H9 (cell line): ENCODE results near the gene KLRC3. TPM values are rescaled to one million over a fixed set of nuclear protein-coding genes. Genes with fewer than 3 reads are reported as not detected.

Experiments
- DNase-seq: peaks from one replicate; pipeline ENCODE4 v3.0.0-alpha.2; 2017
- H2AFZ ChIP-seq: one replicate; pipeline ENCODE4 v1.6.1; 2013; ENCODE audit warnings: mild to moderate bottlenecking, low read length, control low read depth, moderate library complexity
- H2AK5ac ChIP-seq: 2 replicates; pipeline ENCODE4 v1.6.1; 2013; ENCODE audit warnings: low read length, control low read depth, mixed read lengths; ENCODE audit not compliant: insufficient read length
- H2BK120ac ChIP-seq: one replicate; pipeline ENCODE4 v1.6.1; 2013; ENCODE audit warnings: low read depth, mild to moderate bottlenecking, low read length, control low read depth, inconsistent platforms; ENCODE audit not compliant: poor library complexity, severe bottlenecking
- H2BK12ac ChIP-seq: 2 replicates; pipeline ENCODE4 v1.6.1; 2013; ENCODE audit warnings: low read length, control low read depth, mixed read lengths, low read depth; ENCODE audit not compliant: insufficient read length
- H2BK15ac ChIP-seq: 2 replicates; pipeline ENCODE4 v1.6.1; 2013; ENCODE audit warnings: low read depth, low read length, control low read depth
- H2BK20ac ChIP-seq: one replicate; pipeline ENCODE4 v1.6.1; 2013; ENCODE audit warnings: low read depth, mild to moderate bottlenecking, low read length, control low read depth, inconsistent platforms; ENCODE audit not compliant: poor library complexity, severe bottlenecking
- H2BK5ac ChIP-seq: 2 replicates; pipeline ENCODE4 v1.6.1; 2013; ENCODE audit warnings: low read length, control low read depth, mixed read lengths; ENCODE audit not compliant: insufficient read length
- H3K14ac ChIP-seq: 2 replicates; pipeline ENCODE4 v1.6.1; 2013; ENCODE audit warnings: low read length, control low read depth; ENCODE audit not compliant: insufficient read depth
- H3K18ac ChIP-seq: 2 replicates; pipeline ENCODE4 v1.6.1; 2013; ENCODE audit warnings: low read depth, mild to moderate bottlenecking, mixed read lengths, low read length, control low read depth; ENCODE audit not compliant: insufficient read length
- H3K23ac ChIP-seq: 2 replicates; pipeline ENCODE4 v1.6.1; 2013; ENCODE audit warnings: low read length, control low read depth, mixed read lengths, low read depth; ENCODE audit not compliant: insufficient read length
- H3K23me2 ChIP-seq: 2 replicates; pipeline ENCODE4 v1.6.1; 2013; ENCODE audit warnings: low read depth, mild to moderate bottlenecking, mixed read lengths, low read length, control low read depth; ENCODE audit not compliant: insufficient read length, poor library complexity, severe bottlenecking
- H3K27ac ChIP-seq: 2 replicates; pipeline ENCODE4 v1.5.1; 2013; ENCODE audit warnings: low read length, control low read depth, mixed read lengths, low read depth; ENCODE audit not compliant: insufficient read length
- H3K27me3 ChIP-seq: 2 replicates; pipeline ENCODE4 v1.6.1; 2013; ENCODE audit warnings: low read length, control low read depth, inconsistent platforms; ENCODE audit not compliant: insufficient read depth
- H3K4ac ChIP-seq: 2 replicates; pipeline ENCODE4 v1.6.1; 2013; ENCODE audit warnings: low read depth, mild to moderate bottlenecking, control low read depth, inconsistent platforms, low read length, moderate library complexity
- H3K4me1 ChIP-seq: 2 replicates; pipeline ENCODE4 v1.6.1; 2013; ENCODE audit warnings: low read length, control low read depth, inconsistent platforms; ENCODE audit not compliant: insufficient read depth
- H3K4me2 ChIP-seq: 2 replicates; pipeline ENCODE4 v1.6.1; 2013; ENCODE audit warnings: low read length, control low read depth, mixed read lengths; ENCODE audit not compliant: insufficient read length, insufficient read depth
- H3K56ac ChIP-seq: 2 replicates; pipeline ENCODE4 v1.6.1; 2013; ENCODE audit warnings: low read depth, mild to moderate bottlenecking, mixed read lengths, low read length, control low read depth; ENCODE audit not compliant: insufficient read length
- H3K79me1 ChIP-seq: 2 replicates; pipeline ENCODE4 v1.6.1; 2013; ENCODE audit warnings: low read depth, mild to moderate bottlenecking, moderate library complexity, low read length, control low read depth, inconsistent platforms; ENCODE audit not compliant: insufficient read depth, poor library complexity, severe bottlenecking
- H3K79me2 ChIP-seq: 2 replicates; pipeline ENCODE4 v1.6.1; 2013; ENCODE audit warnings: low read length, control low read depth, inconsistent platforms; ENCODE audit not compliant: insufficient read depth
- H3K9ac ChIP-seq: 2 replicates; pipeline ENCODE4 v1.6.1; 2013; ENCODE audit warnings: low read length, control low read depth, mixed read lengths; ENCODE audit not compliant: insufficient read length; ENCODE audit errors: extremely low read depth
- H3K9me3 ChIP-seq: one replicate; pipeline ENCODE4 v1.6.1; 2013; ENCODE audit warnings: low read depth, low read length, inconsistent platforms; ENCODE audit not compliant: control insufficient read depth
- H3T11ph ChIP-seq: one replicate; pipeline ENCODE4 v1.6.1; 2013; ENCODE audit warnings: mild to moderate bottlenecking, low read length, control low read depth, inconsistent platforms
- H4K20me1 ChIP-seq: one replicate; pipeline ENCODE4 v1.6.1; 2013; ENCODE audit not compliant: control insufficient read depth, insufficient read length, insufficient read depth
- H4K5ac ChIP-seq: 2 replicates; pipeline ENCODE4 v1.6.1; 2013; ENCODE audit warnings: low read depth, mild to moderate bottlenecking, mixed read lengths, low read length, control low read depth; ENCODE audit not compliant: insufficient read length
- H4K8ac ChIP-seq: replicated peaks from 2 replicates; pipeline ENCODE4 v1.6.1; 2013; ENCODE audit warnings: low read length, control low read depth, mixed read lengths, low read depth; ENCODE audit not compliant: insufficient read length
- H4K91ac ChIP-seq: 2 replicates; pipeline ENCODE4 v1.6.1; 2013; ENCODE audit warnings: low read depth, mild to moderate bottlenecking, moderate library complexity, mixed read lengths, low read length, control low read depth; ENCODE audit not compliant: insufficient read length
- H3K27ac Mint-ChIP-seq, 3 experiments: 2 replicates in 2 of 3; 3 replicates in 1 of 3; pipeline ENCODE4 v1.8.0; 2020 to 2021; ENCODE audit warnings: mixed read lengths in 3 of 3, mild to moderate bottlenecking in 1 of 3, moderate library complexity in 1 of 3
- H3K27me3 Mint-ChIP-seq: 2 replicates; pipeline ENCODE4 v1.8.0; 2021; ENCODE audit warnings: low read depth, mild to moderate bottlenecking, moderate library complexity, mixed read lengths
- H3K36me3 Mint-ChIP-seq, 3 experiments: 2 replicates in 2 of 3; 3 replicates in 1 of 3; pipeline ENCODE4 v1.8.0; 2020 to 2021; ENCODE audit warnings: low read depth in 3 of 3, mixed read lengths in 3 of 3; ENCODE audit not compliant: insufficient read depth in 1 of 3
- H3K4me1 Mint-ChIP-seq, 2 experiments: 2 replicates each; pipeline ENCODE4 v1.8.0; 2020; ENCODE audit warnings: mixed read lengths in 2 of 2
- H3K4me3 Mint-ChIP-seq, 2 experiments: 2 replicates in 1 of 2; 3 replicates in 1 of 2; pipeline ENCODE4 v1.8.0; 2020 to 2021; ENCODE audit warnings: mild to moderate bottlenecking in 2 of 2, mixed read lengths in 2 of 2, moderate library complexity in 1 of 2
- H3K9me3 Mint-ChIP-seq, 2 experiments: 2 replicates in 1 of 2; 3 replicates in 1 of 2; pipeline ENCODE4 v1.8.0; 2020; ENCODE audit warnings: mild to moderate bottlenecking in 2 of 2, mixed read lengths in 2 of 2, moderate library complexity in 1 of 2
- CTCF ChIP-seq: fragments of 200-600 bp; sonication (generic); conservative IDR thresholded peaks from 3 replicates; pipeline ENCODE4 v1.8.0; 2021; ENCODE audit warnings: antibody characterized with exemption, mild to moderate bottlenecking
- WGBS: extraction: QIAGEN DNeasy Blood & Tissue Kit; methylation state at CpG from one replicate; pipeline ENCODE4 v1.1.7; 2013; ENCODE audit warnings: missing lambda C conversion rate, low lambda C conversion rate, mixed read lengths; ENCODE audit not compliant: insufficient read length; ENCODE audit errors: extremely low coverage; 5-methylcytosine and 5-hydroxymethylcytosine counted together
- total RNA-seq: library from RNA; stranded (reverse); gene quantifications from 2 replicates; pipeline ENCODE4 v1.2.1, GENCODE V29; 2021

Gene KLRC3
- total RNA-seq, 1 experiment from 2014 or later: not detected

GRCh38 chr12:10456856-10457255 lies 36.5 kb upstream of the KLRC3 start:
- H3K4me1 Mint-ChIP-seq: peaks cover 13 to 16% of the 10 kb centered on the region in 2 experiments
- Histone ChIP-seq H3T11ph (no peak overlapping the region), H3K4ac (no peak overlapping the region), H3K4me2 (no peak overlapping the region), H2AK5ac (no peak overlapping the region), H4K20me1 (no peaks in the 10 kb centered on the region), H3K18ac (no peak overlapping the region), H2BK12ac (no peak overlapping the region), H3K14ac (no peak overlapping the region), H4K91ac (no peak overlapping the region), H2AFZ (no peak overlapping the region), H4K8ac (no peak overlapping the region), H2BK5ac (no peak overlapping the region), H3K9ac (no peak overlapping the region), H2BK15ac (no peak overlapping the region), H3K23ac (no peak overlapping the region), H3K79me2 (no peaks in the 10 kb centered on the region), H3K27ac (no peak overlapping the region), H3K23me2 (no peaks in the 10 kb centered on the region), H4K5ac (no peak overlapping the region), H3K27me3 (no peaks in the 10 kb centered on the region), H3K4me1 (peaks cover 2% of the 10 kb centered on the region; the same call in 1 of the 2 replicates), H2BK120ac (no peak overlapping the region), H3K79me1 (no peaks in the 10 kb centered on the region), H3K9me3 (no peaks in the 10 kb centered on the region), H3K56ac (no peak overlapping the region), H2BK20ac (no peak overlapping the region)
- peaks cover 25 to 28% of the 10 kb centered on the region in 2 experiments for H3K9me3 Mint-ChIP-seq
- H3K36me3 Mint-ChIP-seq: peaks cover 4 to 28% (median 10%) of the 10 kb centered on the region in 3 experiments; a peak in 6 of 7 replicates
- no CpG with 5 or more reads among the region's 2 CpGs for WGBS
- no peaks in the 10 kb centered on the region for H3K27me3 Mint-ChIP-seq
- H3K4me3 Mint-ChIP-seq: no peak overlapping the region
- no peak for TF ChIP-seq CTCF
- DNase-seq: no peak
- H3K27ac Mint-ChIP-seq: no peak overlapping the region; a peak in 2 of 7 replicates
